GM18526 (cell line): ENCODE measurements around the gene CTNNA2.

ENCODE experiments used
- POLR2A ChIP-seq: IDR thresholded peaks from 3 replicates; pipeline ENCODE4 v1.6.1; 2011; ENCODE audit not compliant: insufficient read length; ENCODE audit errors: extremely low read depth

CTNNA2 gene

GRCh38 chr2:80351231-80351630, 838.4 kb downstream of the CTNNA2 start:
- no peak for TF ChIP-seq POLR2A

- TF ChIP-seq POLR2A = no peak
These were observed 842.0 kb downstream of the CTNNA2 start for GRCh38 chr2:80354858-80355257.

- no peak for TF ChIP-seq POLR2A
These were observed 849.1 kb downstream of the CTNNA2 start for GRCh38 chr2:80361904-80362303.

- no peak for TF ChIP-seq POLR2A
These were observed 850.5 kb downstream of the CTNNA2 start for GRCh38 chr2:80363330-80363729.

- TF ChIP-seq POLR2A = no peak
These were observed 851.0 kb downstream of the CTNNA2 start for GRCh38 chr2:80363791-80364349.

- no peak for TF ChIP-seq POLR2A
These were observed 851.8 kb downstream of the CTNNA2 start for GRCh38 chr2:80364524-80365212.

GRCh38 chr2:80365762-80366161, 852.9 kb downstream of the CTNNA2 start:
- TF ChIP-seq POLR2A = no peak

GRCh38 chr2:80370375-80371009, 857.6 kb downstream of the CTNNA2 start:
- TF ChIP-seq POLR2A = no peak

- no peak for TF ChIP-seq POLR2A
These were observed 861.3 kb downstream of the CTNNA2 start for GRCh38 chr2:80374105-80374504.

- no peak for TF ChIP-seq POLR2A
These were observed 864.2 kb downstream of the CTNNA2 start for GRCh38 chr2:80377071-80377470.

GRCh38 chr2:80380736-80381135, 867.9 kb downstream of the CTNNA2 start:
- no peak for TF ChIP-seq POLR2A

GRCh38 chr2:80381666-80382065, 868.8 kb downstream of the CTNNA2 start:
- TF ChIP-seq POLR2A = no peak

GRCh38 chr2:80392441-80392840, 879.6 kb downstream of the CTNNA2 start:
- no peak for TF ChIP-seq POLR2A

- no peak for TF ChIP-seq POLR2A
These were observed 881.1 kb downstream of the CTNNA2 start for GRCh38 chr2:80393991-80394390.

- no peak for TF ChIP-seq POLR2A
These were observed 882.4 kb downstream of the CTNNA2 start for GRCh38 chr2:80395251-80395650.

GRCh38 chr2:80396276-80396675, 883.4 kb downstream of the CTNNA2 start:
- no peak for TF ChIP-seq POLR2A

- no peak for TF ChIP-seq POLR2A
These were observed 890.2 kb downstream of the CTNNA2 start for GRCh38 chr2:80403081-80403480.

GRCh38 chr2:80407377-80407776, 894.5 kb downstream of the CTNNA2 start:
- TF ChIP-seq POLR2A = no peak
